Embryonic facial prominence (tissue), 1 donor: Measurements from ENCODE around the gene PGS1.
"Not testable (repeated sequence)": the region's sequence is repeated elsewhere in the genome, so short reads cannot be mapped to it uniquely, and the experiment has no call there.

Source experiments
- DNase-seq: peaks from one replicate; pipeline ENCODE4 v3.0.0-alpha.2; 2016; ENCODE audit errors: extremely low spot score

PGS1 gene, protein sequence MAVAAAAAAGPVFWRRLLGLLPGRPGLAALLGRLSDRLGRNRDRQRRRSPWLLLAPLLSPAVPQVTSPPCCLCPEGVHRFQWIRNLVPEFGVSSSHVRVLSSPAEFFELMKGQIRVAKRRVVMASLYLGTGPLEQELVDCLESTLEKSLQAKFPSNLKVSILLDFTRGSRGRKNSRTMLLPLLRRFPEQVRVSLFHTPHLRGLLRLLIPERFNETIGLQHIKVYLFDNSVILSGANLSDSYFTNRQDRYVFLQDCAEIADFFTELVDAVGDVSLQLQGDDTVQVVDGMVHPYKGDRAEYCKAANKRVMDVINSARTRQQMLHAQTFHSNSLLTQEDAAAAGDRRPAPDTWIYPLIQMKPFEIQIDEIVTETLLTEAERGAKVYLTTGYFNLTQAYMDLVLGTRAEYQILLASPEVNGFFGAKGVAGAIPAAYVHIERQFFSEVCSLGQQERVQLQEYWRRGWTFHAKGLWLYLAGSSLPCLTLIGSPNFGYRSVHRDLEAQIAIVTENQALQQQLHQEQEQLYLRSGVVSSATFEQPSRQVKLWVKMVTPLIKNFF

DNA sequence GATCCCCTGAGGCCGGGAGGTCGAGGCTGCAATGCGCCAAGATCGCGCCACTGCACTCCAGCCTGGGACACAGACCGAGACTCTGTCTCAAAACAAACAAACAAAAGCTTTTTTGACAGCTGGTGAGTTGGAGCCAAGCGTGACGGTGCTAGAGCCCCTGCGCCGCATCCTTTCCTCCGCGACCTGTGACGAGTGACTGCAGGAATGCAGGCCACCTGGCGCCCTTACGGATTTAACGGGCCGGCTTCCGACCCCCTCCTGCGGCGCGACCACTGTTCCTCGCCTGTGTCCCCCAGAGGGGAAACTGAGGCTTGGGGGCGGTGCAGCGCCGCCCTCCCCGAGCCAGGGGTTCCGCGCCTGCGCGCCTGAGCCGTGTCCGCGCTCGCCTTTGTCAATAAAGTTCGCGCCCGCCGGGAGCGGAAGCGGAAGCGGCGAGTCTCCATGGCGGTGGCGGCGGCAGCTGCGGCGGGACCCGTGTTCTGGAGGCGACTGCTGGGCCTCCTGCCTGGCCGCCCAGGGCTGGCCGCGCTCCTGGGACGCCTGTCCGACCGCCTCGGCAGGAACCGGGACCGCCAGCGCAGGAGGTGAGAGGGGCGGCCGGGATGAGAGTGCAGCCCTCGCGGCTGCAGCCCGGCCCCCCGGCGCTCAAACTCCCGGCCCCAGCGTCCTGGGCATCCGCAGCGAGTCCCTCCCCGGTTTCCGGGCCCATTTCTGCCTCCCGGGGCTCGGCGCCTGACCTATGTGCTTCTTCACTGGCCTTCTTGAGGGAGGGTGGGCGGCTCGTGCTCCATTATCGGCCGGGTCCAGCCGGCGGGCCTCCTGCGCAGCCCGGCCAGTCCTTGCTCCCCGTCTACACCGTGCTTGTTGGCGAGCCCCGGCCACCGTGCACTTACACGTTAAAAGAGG is at the start of gene PGS1:
Gene PGS1, plus strand, starts transcription at position 425 of the 906 bp plus-strand sequence. Its CDS starts 17 bp downstream, at position 442.
- no peak for DNase-seq

DNA sequence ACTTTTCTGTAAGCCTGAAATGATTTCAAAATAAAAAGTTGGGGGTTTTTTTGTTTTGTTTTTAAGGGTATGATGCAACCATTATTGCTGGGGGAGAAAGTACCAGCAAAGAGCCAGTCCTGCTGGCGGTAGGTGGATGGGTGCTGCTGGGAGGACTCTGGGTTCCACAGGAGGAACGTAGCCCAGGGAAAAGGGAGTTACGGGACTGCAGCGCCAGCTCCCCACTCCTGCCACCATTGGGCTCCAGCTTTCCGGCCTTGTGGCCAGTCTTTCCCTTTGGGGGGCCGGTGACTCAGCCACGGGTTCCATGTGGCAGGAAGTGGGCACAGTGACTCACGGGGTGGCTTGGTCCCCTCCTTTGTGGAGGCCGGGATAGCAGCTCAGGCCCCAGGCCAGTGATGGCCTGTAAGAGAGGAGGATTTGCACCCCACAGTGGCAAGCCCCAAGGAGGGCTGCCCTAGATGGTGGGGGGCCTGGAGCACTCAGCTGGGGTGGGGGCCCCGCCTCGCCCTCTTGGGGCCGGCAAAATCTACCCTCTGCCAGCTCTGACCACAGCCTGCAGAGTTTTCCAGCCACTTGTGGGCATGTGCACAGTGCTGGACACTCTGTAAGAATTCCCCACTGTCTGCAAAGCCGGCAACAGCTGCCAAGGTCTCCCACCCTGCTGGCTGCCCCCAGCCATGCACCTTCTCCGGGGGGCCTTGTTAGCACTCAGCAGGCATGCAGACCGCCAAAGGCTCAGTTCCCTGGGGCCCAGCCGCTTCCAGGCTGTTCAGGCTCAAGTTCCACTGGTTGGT is 49.0 kb upstream of the PGS1 start:
- no peak for DNase-seq

DNA sequence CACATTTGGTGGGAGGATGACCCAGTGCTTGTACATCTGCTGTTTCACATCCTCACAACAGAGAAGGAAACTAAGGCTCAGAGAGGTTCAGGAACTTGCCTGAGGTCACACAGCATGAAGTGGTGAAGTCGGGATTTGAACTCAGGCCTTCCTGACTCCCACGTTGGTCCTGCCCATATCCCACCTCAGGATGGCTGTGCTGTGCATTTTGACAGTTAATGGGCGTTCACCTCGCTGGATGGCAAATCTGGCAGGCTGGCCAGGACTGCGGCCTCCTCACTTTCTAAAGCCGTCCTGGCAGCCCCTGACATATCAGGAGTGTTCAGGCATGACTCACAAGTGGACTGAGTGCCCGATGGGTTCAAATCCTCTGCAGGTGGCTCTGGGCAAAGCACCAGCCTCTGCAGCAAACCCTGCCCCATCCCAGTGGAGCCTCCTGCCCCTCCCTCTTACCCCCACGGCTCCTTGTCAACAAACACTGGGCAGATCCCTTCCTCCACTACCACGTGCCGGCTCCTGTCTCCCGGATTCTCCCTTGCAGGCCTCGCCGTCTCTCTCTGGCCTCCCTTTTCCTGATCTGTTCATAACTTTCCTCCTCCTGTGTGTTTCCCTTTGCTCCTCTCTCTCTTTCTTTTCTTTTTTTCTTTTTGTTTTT is 47.8 kb upstream of the PGS1 start:
- DNase-seq = no peak

DNA sequence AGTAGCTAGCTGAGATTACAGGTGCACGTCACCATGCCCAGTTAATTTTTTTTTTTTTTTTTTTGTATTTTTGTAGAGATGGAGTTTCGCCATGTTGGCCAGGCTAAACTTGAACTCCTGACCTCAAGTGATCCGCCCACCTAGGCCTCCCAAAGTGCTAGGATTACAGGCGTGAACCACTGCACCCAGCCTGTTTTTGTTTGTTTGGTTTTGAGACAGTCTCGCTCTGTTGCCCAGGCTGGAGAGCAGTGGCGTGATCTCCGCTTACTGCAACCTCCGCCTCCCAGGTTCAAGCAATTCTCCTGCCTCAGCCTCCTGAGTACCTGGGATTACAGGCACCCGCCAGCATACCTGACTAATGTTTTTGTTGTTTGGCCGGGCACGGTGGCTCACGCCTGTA is 47.1 kb upstream of the PGS1 start:
- DNase-seq = not testable (repeated sequence)

DNA sequence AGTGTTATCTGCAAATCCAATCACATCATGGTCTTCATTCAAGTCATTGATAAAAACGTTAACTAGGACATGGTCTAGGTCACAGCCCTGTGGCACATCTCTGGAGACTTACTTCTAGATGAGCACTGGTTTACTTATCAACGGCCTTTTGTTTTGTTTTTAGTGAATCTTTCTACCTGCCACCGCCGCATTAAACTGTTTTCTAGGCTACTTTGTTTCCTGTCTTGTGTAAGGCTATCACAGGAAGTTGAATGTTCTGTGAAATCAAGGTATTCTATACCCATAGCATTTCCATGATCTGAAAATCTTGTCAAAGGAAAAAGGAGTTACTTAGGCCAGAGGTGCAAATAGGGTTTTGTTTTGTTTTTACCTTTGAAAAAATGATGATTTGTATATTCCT is 45.5 kb upstream of the PGS1 start:
- DNase-seq = no peak

DNA sequence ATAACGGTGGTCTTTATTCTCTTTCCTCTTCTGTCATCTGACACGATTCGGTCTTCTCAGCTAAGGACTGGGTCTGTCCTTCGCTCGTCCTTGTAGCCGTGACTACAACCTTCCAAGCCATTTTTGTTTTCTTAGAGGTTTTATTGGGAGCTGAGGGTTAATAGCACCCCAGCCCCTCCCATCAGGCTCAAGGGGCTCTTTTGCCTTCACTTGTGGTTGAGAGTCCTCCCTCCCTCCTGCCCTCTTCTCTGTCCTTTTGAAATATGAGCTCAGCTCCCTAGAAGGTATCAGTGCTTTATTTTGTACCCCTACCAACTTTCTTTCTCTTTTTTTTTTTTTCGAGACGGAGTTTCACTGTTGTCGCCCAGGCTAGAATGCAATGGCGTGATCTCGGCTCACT is 43.2 kb upstream of the PGS1 start:
- no peak for DNase-seq

DNA sequence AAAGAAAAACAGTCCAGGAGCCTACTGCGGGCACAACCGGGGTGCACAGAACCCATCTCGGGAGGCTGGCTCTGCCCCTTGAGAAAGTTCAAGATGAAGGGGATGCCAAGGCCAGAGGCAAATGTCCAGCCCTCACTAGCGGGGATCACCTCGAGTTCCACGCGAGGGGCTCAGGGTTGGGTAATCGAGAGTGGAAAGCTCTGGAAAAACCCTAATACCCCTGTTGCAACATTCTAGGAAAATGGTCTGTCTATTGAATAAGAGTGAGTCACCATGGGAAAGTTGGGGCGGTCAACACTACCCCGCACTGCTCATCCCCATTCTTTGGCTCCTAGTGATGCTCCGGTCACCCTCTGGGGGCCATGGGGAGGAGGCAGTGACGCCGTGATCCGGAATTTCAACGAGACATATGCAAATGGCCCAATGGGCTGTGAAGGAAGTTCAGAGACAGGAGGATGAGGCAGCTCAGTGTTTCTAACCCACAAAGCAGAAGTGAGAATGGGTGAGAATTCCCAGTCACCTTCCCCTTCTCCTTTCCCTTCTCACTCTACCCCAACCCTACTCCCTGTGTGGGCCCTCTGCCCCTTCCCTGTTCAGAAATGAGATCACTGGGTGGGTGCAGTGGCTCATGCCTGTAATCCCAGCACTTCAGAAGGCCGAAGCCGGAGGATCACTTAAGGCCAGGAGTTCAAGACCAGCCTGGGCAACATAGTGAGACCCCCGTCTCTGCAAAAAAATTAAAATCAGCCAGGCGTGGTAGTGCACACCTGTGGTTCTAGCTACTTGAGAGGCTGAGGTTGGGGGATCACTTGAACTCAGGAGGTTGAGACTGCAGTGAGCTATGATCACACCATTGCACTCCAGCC is 41.0 kb upstream of the PGS1 start:
- DNase-seq = no peak

DNA sequence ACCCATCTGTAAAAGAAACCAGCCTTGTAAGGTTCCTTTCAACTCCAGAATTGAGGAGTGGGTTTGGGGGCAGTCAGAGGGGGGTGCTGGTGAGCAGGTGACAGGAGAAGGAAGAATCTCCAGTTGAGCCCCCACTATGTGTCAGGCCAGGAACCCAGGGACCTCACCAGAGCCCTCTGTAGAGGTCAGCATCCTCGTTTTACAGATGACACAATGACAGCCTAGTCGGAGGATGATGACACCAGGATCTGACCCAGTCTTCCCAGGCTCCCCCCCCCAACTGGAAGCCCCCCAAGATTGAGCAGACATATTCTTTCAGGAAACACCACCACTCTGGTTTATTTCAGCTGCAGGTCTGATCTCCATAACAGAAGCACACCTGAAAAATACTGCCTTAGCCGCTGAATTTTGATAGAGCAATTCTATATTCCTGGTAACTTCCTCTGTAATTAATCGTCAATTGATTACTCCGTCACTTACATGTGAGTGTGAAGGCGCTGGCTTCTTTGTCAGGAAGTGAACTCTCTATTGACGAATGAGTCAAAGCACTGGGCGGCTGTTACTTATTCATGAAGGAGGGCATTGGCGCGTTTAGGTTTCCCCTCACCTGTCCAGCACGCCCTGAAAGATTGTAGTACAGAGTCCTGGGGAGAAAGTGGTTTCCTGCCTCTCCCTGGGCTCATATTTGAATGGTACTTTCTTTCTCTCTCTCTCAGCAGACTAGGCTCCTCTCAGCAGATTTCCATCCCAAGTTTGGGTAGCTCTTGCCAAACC is 39.8 kb upstream of the PGS1 start:
- no peak for DNase-seq

DNA sequence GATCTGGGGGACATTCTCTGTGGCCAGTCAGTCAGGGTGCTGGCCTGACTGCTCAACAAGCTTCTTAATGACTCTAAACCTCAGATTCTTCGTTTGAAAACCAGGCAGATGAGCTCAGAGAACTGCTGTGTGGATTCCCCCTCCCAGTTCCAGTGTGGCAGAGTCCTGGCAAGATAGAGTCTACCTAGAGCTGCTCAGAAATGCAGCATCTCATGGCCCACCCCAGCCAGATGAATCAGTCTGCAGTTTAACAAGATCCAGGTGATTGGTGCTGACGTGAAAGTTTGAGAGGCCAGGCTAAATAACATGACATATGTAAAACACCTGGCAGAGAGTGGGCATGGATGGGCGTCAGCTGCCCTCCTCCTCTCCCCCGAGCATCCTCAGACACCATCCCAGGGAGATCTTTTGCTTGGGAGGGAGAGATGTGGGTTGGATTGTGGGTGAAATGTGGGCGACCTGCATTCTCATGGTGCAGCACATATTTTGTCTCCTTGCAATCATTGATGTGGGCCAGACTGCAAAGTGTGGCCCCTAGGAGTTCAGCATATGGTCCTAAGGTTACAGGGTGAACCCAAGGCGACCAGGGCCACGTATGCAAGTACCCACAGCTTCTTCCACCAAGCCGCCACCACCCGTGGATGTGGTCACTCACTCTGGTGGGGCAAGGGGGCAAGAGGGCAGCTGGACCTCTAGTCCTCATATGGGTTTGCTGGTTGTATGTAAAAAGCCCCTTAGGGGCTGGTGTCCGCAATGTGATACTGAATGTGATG is 38.1 kb upstream of the PGS1 start:
- DNase-seq = no peak

DNA sequence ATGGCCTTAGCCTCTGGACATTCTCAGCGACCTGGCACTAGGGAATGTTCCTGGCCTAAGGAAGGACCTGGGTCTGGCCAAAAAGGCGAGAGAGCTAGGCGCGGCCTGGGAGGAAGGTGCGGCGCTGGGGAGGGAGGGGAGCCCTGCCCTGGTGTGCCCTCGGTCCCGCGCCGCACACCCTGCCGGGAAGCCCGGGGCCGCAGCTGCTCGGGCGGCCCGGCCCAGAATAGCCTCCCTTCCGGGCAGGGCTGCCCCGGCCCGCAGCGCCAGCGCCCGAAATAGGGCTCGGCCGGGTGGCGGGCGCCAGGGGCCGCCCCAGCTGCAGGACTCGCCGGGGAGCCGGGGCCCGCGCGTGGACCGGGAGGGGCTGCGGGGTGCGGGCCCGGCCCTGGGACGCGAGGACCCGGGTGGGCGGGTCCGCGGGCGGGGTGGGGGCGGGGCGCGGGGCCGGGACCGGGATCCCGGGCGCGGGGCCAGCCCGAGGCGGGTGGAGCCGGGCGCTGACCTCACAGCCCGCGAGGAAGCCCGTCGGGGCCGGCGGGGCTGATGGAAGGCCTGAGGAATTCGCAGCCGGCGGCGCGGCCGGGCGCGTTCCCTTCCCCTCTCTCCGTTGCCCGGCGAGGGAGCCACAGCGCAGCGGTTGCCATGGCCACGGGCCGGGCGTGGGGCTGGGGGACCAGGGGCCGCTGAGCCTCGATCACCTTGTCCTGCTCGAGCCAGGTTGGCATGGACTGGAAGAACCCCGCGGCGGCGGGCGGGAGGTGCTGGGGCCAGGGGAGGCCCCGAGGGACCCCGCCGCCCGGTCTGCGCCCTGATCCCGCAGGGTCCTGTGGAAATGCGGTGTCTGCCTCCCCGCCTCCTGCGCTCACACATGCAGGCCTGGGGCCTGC is 36.6 kb upstream of the PGS1 start:
- DNase-seq = no peak

DNA sequence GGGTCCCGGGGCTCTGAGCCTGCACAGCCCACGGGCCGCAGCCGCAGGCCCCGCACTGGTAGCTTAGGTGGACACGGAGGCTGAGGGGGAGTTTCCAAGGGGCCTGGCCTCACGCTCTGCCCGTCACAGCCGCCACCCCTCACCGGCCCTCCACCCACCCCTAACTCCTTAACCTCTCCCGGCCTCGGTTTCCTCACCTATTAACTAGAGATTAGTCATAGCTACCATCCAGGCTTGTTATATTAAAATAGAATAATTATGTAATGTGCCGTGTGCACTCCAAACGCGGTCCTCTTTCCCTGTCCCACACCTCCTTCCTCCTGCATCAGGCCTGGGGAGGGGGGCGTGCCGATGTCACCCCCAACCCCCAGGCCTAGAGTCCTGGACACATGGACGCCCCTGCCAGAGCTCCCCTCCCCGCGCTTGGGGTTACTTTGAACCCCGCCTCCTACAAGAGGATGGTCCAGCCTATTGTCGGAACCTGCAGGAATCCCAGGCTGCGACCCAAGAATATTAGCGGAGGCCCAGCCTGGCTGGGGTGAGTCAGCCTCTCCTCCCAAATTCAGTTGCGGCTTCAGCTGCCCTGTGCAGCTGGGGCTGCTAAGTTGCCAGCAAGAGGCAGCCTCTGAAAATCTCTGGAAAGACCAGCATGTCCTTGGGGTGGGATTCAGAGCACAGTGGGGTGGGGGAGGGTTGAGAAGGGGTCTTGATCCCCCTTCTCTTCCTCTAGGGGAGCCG is 35.8 kb upstream of the PGS1 start:
- DNase-seq = no peak

DNA sequence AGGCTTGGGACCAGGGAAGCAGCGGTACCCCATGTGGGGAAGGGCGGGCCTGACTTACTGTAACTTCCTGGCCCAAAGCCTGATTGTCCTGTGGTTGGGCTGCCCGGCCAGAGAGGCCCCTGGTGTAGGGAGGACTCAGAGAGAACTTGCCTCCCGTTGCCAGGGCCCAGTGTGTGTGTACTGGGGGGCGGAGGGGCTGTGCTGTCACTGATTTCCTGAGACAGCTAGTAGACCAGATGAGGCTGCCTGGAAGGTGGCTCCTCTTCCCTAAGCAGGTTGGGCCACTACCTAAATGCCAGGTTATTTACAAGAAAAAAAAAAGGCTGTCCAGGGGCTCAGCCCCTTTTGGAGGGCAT is 35.3 kb upstream of the PGS1 start:
- DNase-seq = no peak

DNA sequence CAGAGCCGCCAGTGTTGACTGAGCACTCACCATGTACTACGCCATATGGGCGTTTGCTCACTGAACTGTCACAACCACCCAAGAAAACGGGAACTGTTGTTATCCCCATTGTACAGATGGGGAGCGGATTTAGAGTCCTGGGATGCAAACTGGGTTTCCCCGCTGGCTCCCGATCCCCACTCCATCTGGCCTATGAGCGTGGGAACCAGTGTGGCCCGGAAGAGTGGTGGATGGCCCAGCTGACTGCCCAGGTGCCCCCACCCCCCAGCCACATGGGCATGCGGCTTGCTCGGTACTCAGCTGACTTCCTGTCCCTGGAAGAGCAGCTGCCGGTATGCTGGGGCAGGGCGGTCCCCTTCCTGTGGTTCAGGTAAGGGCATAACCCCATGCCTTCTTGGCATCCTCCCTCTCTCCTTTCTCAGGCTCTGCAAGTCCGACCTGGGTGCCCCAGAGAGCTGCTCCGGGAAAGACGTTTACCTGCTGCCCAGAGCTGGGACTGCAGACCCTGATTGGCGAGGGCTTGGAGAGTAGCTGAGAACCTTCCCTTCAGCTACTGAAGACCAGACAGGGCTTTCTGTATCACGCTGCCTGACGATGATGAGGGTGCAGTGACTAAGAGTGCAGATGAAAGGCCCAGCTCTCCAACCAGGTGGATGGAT is 34.8 kb upstream of the PGS1 start:
- DNase-seq = no peak

DNA sequence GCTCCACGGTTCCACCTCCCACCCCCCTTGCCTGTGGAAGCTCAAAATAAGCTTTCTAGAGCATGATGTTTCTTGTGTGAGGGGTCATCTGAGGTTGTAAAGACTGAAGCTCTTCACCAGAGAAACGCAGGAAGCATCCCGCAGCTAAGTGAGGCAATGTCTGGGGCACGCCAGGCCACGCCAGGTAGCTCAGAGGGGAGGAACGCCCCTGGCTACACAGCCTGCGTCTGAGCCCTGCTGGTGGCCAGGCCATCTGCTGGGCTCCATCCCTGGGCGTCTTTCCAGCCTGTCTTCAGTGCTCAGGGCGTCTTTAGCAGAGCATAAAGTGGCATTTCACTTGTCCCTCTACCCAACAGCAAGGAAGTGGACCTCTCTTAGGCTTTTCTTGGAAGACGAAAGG is 33.8 kb upstream of the PGS1 start:
- DNase-seq = no peak

DNA sequence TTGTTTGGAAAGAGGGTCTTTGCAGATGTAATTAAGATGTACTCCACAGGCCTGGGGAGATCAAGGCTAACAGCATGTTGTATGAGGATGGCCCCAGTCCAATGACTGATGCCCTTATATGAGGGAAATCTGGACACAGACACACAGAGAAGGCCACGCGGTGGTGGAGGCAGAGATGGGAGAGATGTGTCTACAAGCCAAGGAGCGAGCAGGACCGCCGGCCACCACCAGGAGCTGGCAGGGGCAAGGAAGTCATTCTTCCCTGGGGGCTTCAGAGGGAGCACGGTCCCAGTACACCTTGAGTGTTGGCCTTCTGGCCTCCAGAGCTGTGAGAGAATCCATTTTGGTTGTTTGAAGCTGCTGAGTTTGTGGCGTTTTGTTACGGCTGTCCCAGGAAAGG is 33.3 kb upstream of the PGS1 start:
- DNase-seq = no peak

DNA sequence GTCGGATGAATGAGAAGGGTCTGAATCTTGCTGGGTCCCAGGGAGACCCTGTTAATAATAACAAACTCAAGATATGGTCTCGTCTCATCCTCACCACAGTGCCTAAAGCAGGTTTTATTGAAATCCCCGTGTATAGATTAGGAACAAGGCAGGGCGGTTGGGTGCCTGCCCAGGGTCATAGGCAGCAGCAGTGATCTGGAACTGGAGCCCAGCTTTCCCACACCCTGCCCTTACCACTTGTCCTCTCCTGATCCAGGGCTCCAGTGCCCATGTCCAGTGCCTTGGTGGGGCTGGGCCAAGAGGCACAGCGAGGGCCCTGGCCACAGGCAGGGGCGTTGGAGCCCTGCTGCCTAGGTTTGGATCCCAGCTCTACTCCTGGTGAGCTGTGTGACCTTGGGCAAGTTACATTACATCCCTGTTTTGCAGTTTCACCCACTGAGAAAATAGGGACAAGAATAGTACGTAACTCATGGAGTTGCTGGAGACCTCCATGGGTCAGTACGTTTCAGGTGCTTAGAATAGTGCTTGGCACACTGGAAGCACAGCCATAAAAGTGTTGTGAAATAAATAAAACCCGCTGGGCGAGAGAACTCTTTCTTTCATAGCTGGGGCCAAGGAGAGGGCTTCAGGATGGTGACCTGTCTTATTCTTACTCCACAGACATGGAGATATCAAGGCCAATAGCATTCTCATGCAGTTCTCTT is 32.5 kb upstream of the PGS1 start:
- DNase-seq = no peak
